Stimulated activated memory B cell treated with anti-CD40 and anti-IgM and Interleukin-4, amounts not matched to agents 10 μg/mL and 1 μg/mL and 100 μg/mL, for 72 hours (primary cell): Measurements from ENCODE around the gene ASPG.

Experiments used
- ATAC-seq: fragments of 150-1000 bp; cut with Tn5 transposase; 2 replicates; pipeline ENCODE4 v1.10.0; 2021
- H3K27ac Mint-ChIP-seq: one replicate; pipeline ENCODE4 v1.8.0; 2022; ENCODE audit warnings: mild to moderate bottlenecking, mixed read lengths
- H3K27me3 Mint-ChIP-seq: one replicate; pipeline ENCODE4 v1.8.0; 2022; ENCODE audit warnings: mixed read lengths
- H3K36me3 Mint-ChIP-seq: one replicate; pipeline ENCODE4 v1.8.0; 2022; ENCODE audit warnings: mixed read lengths
- H3K4me1 Mint-ChIP-seq: one replicate; pipeline ENCODE4 v1.8.0; 2022; ENCODE audit warnings: mixed read lengths
- H3K4me3 Mint-ChIP-seq: one replicate; pipeline ENCODE4 v1.8.0; 2022; ENCODE audit warnings: mild to moderate bottlenecking, moderate library complexity, mixed read lengths
- H3K9me3 Mint-ChIP-seq: one replicate; pipeline ENCODE4 v1.8.0; 2022; ENCODE audit warnings: mixed read lengths

Gene ASPG

GRCh38 chr14:104086210-104086660 is 735 bp downstream of the ASPG start:
- Mint-ChIP-seq H3K9me3 (no peaks in the 10 kb centered on the region), H3K4me1 (no peaks in the 10 kb centered on the region), H3K27me3 (peaks cover 68% of the 10 kb centered on the region), H3K4me3 (no peak overlapping the region), H3K27ac (no peak overlapping the region), H3K36me3 (no peaks in the 10 kb centered on the region)
- no peak for ATAC-seq

GRCh38 chr14:104086661-104087461 is 1.4 kb downstream of the ASPG start:
- Mint-ChIP-seq H3K4me3 (no peak overlapping the region), H3K27me3 (peaks cover 68% of the 10 kb centered on the region)
- ATAC-seq = no peak

GRCh38 chr14:104087505-104087904 is 2.0 kb downstream of the ASPG start:
- Mint-ChIP-seq H3K27me3 (peaks cover 66% of the 10 kb centered on the region), H3K27ac (no peak overlapping the region), H3K9me3 (no peaks in the 10 kb centered on the region), H3K4me3 (no peak overlapping the region), H3K4me1 (no peaks in the 10 kb centered on the region), H3K36me3 (no peaks in the 10 kb centered on the region)
- ATAC-seq = no peak

More at GRCh38 chr14:104086661-104087461, 1.4 kb downstream of the ASPG start:
- no peaks in the 10 kb centered on the region for H3K36me3 Mint-ChIP-seq
- no peaks in the 10 kb centered on the region for H3K9me3 Mint-ChIP-seq
- H3K27ac Mint-ChIP-seq = no peak overlapping the region
- no peaks in the 10 kb centered on the region for H3K4me1 Mint-ChIP-seq

DNA sequence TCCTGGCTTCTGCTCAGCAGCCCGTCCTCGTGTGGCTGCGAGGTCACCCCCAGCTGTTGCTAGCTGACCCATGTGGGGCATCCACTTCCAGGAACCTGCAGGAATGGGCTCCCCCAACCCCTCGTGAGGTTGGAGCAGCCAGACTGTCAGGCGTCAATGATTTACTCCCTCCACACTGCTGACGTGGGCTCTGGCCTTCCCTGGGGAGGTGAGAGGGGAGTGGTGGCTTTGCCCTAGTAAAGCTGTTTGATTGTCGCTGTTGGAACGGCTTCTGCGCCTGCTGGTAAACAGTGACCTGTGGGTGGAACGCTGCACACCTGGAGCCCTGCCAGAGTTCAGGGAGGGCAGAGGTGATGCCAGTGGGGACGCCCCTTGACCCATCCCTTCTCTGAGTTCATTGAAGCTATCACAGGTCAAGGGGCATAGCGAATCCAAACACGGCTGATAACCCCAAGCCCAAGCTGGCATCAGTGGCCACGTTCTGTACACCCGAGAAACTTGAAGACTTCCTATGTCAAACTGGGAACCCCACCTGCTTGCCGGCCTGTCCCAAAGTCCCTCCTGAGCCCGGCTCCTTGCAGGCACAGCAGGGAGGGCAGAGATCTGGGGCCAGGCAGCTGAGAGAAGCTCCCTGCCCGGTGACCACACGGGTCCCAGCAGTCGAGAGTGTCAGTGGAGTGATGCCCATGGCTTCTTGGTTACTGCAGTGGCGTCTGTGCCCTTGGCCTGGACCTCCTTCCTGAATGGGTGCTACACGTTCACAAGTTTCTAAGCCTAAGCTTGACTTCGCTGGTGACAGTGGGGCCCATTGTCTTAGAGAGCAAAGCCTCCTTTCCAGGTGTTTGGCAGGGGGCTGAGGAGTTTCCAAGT is 2.7 kb downstream of the ASPG start:
- no peak for ATAC-seq

DNA sequence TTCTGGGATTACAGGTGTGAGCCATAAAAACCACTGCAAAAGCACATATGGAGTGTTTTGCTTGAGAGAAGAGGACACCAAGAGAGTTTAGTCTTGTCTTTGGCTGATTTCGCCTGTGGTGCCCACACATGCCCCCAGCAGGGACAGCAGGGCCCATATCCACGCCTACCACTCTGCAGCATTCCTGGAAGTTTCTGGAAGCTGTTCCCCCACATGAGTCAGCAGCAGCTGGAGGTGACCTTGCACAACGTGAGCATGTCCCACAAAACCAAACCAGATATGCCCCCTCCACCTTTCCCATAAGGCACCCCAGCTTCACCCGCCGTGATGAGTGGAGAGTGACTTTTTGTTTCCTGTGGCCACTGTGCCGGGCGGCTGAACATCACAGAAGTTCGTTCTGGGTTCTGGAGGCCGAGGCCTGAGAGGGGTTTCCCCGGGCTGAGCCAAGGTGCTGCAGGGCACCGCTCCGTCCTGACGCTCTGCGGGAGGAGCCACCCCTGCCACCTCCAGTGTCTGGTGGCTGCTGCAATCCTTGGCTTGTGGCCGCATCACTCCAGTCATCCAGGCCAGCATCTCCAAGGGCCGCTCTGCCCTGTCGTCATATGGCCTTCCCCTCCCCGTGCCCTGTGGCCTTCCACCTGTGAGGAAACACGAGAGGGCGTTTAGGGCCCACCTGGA is 4.7 kb downstream of the ASPG start:
- Mint-ChIP-seq H3K27me3 (peaks cover 50% of the 10 kb centered on the region), H3K4me1 (peaks cover 8% of the 10 kb centered on the region), H3K36me3 (no peaks in the 10 kb centered on the region), H3K27ac (no peak overlapping the region), H3K4me3 (no peak overlapping the region), H3K9me3 (no peaks in the 10 kb centered on the region)
- ATAC-seq = no peak

More for the DNA sequence above, 2.7 kb downstream of the ASPG start:
- Mint-ChIP-seq H3K36me3 (no peaks in the 10 kb centered on the region), H3K4me3 (no peak overlapping the region), H3K4me1 (no peaks in the 10 kb centered on the region), H3K27me3 (peaks cover 59% of the 10 kb centered on the region), H3K27ac (no peak overlapping the region), H3K9me3 (no peaks in the 10 kb centered on the region)

GRCh38 chr14:104091061-104091926 is 5.8 kb downstream of the ASPG start:
- Mint-ChIP-seq H3K36me3 (no peaks in the 10 kb centered on the region), H3K4me1 (peaks cover 12% of the 10 kb centered on the region), H3K27ac (no peak overlapping the region), H3K4me3 (no peak overlapping the region), H3K27me3 (peaks cover 58% of the 10 kb centered on the region), H3K9me3 (no peaks in the 10 kb centered on the region)
- ATAC-seq = no peak

- Mint-ChIP-seq H3K36me3 (no peaks in the 10 kb centered on the region), H3K27me3 (peaks cover 50% of the 10 kb centered on the region), H3K9me3 (no peaks in the 10 kb centered on the region), H3K4me3 (no peak overlapping the region), H3K27ac (no peak overlapping the region), H3K4me1 (peaks cover 19% of the 10 kb centered on the region)
- no peak for ATAC-seq
Observed at GRCh38 chr14:104091927-104092771, 6.6 kb downstream of the ASPG start.

DNA sequence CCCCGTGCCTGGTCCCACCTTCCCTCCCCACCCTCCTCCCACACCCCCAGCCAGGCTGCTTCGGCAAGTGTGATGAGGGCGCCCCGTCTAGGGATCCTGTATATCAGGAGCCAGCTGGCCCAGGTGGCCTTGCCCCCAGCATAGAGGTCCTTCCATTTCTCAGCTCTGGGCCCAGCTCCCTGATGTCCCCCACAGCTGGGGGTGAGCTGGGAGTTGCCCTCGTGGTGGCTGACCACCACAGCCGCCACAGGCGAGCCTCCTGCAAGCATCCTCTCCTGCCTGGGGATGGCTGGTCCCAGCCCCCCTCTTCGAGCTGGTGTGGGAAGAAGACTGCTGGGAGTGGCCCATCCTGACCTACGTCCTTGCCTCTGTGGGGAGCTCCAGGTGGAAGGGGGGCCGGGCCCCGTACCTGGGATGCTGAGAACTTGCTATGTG is 7.4 kb downstream of the ASPG start:
- no peak for ATAC-seq
- Mint-ChIP-seq H3K9me3 (no peaks in the 10 kb centered on the region), H3K4me3 (no peak overlapping the region), H3K27me3 (peaks cover 42% of the 10 kb centered on the region), H3K27ac (no peak overlapping the region), H3K4me1 (peaks cover 19% of the 10 kb centered on the region), H3K36me3 (no peaks in the 10 kb centered on the region)

- H3K27ac Mint-ChIP-seq = no peak overlapping the region
- ATAC-seq = no peak
- H3K4me1 Mint-ChIP-seq = peaks cover 19% of the 10 kb centered on the region
- H3K27me3 Mint-ChIP-seq = peaks cover 36% of the 10 kb centered on the region
- no peaks in the 10 kb centered on the region for H3K36me3 Mint-ChIP-seq
- H3K4me3 Mint-ChIP-seq = no peak overlapping the region
- no peaks in the 10 kb centered on the region for H3K9me3 Mint-ChIP-seq
Observed at GRCh38 chr14:104093366-104094055, 8.0 kb downstream of the ASPG start.

GRCh38 chr14:104094056-104094708 is 8.7 kb downstream of the ASPG start:
- Mint-ChIP-seq H3K36me3 (no peaks in the 10 kb centered on the region), H3K4me3 (no peak overlapping the region), H3K9me3 (no peaks in the 10 kb centered on the region), H3K27me3 (peaks cover 34% of the 10 kb centered on the region), H3K27ac (no peak overlapping the region), H3K4me1 (peaks cover 19% of the 10 kb centered on the region)
- no peak for ATAC-seq

DNA sequence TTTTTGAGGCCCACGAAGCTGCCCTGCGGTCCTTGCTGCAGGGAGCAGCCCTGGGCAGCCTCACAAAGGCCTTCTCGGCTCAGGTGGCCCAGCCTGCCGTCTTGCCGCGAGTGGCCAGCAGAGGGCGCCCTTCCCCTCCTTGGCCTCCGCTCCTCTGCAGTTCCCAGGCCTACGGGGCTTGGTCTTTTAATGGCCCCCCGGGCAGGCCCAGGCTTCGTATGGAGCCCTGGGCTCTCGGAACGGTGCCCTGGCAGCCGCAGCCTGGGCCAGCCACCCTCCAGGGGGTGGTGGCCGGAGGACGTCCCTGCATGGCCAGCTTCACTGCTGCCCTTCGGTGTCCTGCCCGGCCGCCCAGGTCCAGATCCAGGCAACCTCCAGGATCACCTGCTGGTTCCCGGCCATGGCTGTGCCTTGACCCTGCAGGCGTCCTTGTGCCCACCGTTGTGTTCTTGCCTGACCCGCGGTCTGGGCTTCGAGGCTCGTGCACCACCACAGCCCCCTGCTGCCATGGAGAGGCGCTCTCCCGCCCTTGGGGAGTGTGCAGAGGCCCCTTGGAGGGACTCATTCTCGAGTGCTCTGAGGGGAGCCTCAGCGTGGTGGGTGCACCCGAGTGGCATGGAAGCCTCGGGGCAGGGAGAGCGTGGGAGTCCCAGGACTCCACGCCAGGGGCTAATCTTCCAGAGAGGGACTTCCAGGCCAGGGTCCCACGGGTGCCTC is 9.4 kb downstream of the ASPG start:
- Mint-ChIP-seq H3K36me3 (no peaks in the 10 kb centered on the region), H3K4me1 (peaks cover 19% of the 10 kb centered on the region), H3K27me3 (peaks cover 34% of the 10 kb centered on the region), H3K9me3 (no peaks in the 10 kb centered on the region), H3K4me3 (no peak overlapping the region), H3K27ac (no peak overlapping the region)
- no peak for ATAC-seq

GRCh38 chr14:104095426-104096310 is 10.2 kb downstream of the ASPG start:
- peaks cover 19% of the 10 kb centered on the region for H3K4me1 Mint-ChIP-seq
- H3K36me3 Mint-ChIP-seq = no peaks in the 10 kb centered on the region
- no peak overlapping the region for H3K4me3 Mint-ChIP-seq
- ATAC-seq = no peak
- H3K9me3 Mint-ChIP-seq = no peaks in the 10 kb centered on the region
- H3K27ac Mint-ChIP-seq = no peak overlapping the region
- peaks cover 34% of the 10 kb centered on the region for H3K27me3 Mint-ChIP-seq
